H1 (cell line): ENCODE results near the gene NHS. TPM values are rescaled to one million over a fixed set of nuclear protein-coding genes. Genes with fewer than 3 reads are reported as not detected.

Experiments
- PHF8 ChIP-seq: fragments of 200-600 bp; sonication (generic); conservative IDR thresholded peaks from 2 replicates; pipeline ENCODE4 v1.7.1; 2012; ENCODE audit warnings: low read depth, mild to moderate bottlenecking, inconsistent platforms, low read length, moderate library complexity
- polyA plus RNA-seq, 7 experiments: library from polyadenylated mRNA; depleted of rRNA in 3 of 7; stranded (reverse) in 5 of 7; unstranded in 2 of 7; fragments of >200 nt in 5 of 7; fragments of 200-250 nt in 2 of 7; gene quantifications; 1 replicate in 5 of 7; 2 replicates in 1 of 7; 4 replicates in 1 of 7; pipeline versions ENCODE4 v1.2.1 to v1.2.3, GENCODE V29; 2011 to 2013; ENCODE audit warnings: missing spikeins in 2 of 7, mixed read lengths in 2 of 7
- total RNA-seq: library from RNA; stranded (reverse); fragmentation: NEBNext Ultra II Directional; extraction: Animal tissue kit (Norgen Biotek cat#: 25700); gene quantifications from 2 replicates; pipeline ENCODE4 v1.2.1, GENCODE V29; 2021
- TF ChIP-seq, protein P1 (sequence below): IDR thresholded peaks from 2 replicates; pipeline ENCODE4 v1.6.1; 2011; ENCODE audit warnings: low read length, improper control_type of control experiment

The NHS gene
- total and polyA plus RNA-seq, 2 of the 8 experiments (the other 6 are each of a cell fraction or from before 2014, with no cell fraction given): 2.2 to 6.7 TPM

DNA sequence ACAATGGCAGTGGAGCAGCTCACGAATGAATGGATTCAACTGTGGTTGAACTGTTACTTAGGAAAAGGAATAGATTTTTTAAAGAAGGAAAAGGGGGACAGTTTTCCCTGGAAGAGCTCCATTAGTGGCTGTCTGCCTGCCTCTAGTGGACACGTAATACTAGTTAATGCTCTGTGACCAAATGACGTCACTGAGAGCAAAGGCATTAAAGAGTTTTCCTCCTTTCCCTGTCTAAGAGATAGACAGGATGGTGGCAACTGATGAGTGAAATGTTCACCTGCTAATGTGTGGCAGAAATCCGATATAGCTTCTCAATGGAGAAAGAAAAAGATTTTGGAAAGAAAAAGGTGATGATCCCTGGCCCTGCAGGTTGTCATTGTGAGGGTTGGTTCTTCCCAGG is 310.0 kb downstream of the NHS start (continued):
- TF ChIP-seq, protein P1, sequence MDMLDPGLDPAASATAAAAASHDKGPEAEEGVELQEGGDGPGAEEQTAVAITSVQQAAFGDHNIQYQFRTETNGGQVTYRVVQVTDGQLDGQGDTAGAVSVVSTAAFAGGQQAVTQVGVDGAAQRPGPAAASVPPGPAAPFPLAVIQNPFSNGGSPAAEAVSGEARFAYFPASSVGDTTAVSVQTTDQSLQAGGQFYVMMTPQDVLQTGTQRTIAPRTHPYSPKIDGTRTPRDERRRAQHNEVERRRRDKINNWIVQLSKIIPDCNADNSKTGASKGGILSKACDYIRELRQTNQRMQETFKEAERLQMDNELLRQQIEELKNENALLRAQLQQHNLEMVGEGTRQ: no peak
- no peak for TF ChIP-seq PHF8
